ENCODE results near the gene TXNRD1. TPM values are rescaled to one million over a fixed set of nuclear protein-coding genes. Genes with fewer than 3 reads are reported as not detected.

The TXNRD1 gene
- total RNA-seq, 6 experiments from 2014 or later = 40.3 to 153 (median 74.5) TPM

- ATAC-seq (no peak), DNase-seq (no peak)
- 63% methylated on average over 2 of the region's 2 CpGs for WGBS (ENCODE audit: insufficient coverage, low coverage, low lambda C conversion rate, missing lambda C conversion rate)
- Histone ChIP-seq H3K36me3 (no peaks in the 10 kb centered on the region), H3K27me3 (no peaks in the 10 kb centered on the region), H3K4me1 (no peaks in the 10 kb centered on the region), H3K9me3 (no peaks in the 10 kb centered on the region), H3K27ac (no peak overlapping the region), H3K4me3 (no peak overlapping the region)
- intact Hi-C loops (cut with DNase I) = no loop called here
- TF ChIP-seq POLR2A (IDR thresholded peaks at IDR 0.05) (no peak), CTCF (IDR thresholded peaks at IDR 0.05) (no peak)
Observed at GRCh38 chr12:104250366-104251125, 35.0 kb downstream of the TXNRD1 start.

DNA sequence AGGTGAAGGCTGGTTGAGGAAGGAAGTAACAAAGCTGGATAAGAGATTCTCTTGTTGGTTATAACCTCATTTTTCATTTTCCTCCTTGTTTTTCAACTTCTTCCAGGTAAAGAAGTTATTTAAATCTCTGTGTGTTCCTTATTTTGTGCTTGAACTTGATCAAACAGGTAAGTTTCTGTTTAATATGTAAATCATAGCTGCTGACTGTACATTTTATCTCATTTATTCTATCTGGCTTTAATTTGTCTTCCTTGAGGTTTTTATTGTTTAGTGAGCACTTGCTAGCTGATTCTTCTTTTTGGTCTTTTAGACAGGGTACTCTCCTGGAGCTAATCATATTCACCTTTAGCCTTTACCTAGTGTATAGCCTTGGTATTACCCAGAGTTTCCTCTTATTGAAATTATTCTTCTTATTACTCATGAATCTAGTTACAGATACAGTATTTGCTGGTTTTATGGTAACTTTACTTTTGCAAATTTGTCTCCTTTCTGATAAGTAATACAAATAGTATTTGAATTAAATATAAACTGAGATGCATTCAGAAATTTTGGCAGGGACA lies 42.4 kb downstream of the TXNRD1 start:
- Histone ChIP-seq H3K9me3 (no peaks in the 10 kb centered on the region), H3K4me3 (no peak overlapping the region), H3K4me1 (no peaks in the 10 kb centered on the region), H3K36me3 (no peaks in the 10 kb centered on the region), H3K27me3 (no peaks in the 10 kb centered on the region), H3K27ac (no peak overlapping the region)
- no peak for ATAC-seq
- no peak for TF ChIP-seq CTCF (IDR thresholded peaks at IDR 0.05)
- TF ChIP-seq POLR2A (IDR thresholded peaks at IDR 0.05) = no peak
- intact Hi-C loops (cut with DNase I) = no loop called here
- DNase-seq = no peak

DNA sequence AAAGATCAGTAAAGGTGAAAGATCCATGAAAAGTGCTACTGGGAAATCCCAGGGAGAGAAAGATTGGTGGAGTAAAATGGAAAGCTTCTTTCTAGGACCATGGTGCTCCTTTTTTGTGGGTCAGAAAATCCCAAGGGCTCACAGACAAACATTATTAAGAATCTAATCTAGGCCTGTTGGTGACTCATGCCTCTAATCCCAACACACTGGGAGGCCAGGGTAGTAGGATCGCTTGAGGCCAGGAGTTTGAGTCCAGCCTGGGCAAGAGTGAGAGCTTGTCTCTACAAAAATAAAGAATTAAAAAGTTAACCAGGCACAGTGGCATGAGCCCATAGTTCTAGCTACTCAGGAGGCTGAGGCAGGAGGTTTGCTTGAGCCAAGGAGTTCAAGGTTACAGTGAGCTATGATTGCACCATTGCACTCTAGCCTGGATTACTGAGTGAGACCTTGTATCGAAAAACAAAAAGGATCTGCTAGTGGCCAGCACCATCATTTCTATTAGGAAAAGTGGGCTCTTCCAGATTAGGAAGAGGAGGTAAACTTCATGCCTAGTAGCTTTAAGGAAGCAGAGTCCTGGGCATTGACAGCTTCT lies 43.0 kb downstream of the TXNRD1 start:
- Histone ChIP-seq H3K9me3 (no peaks in the 10 kb centered on the region), H3K4me3 (no peak overlapping the region), H3K27me3 (no peaks in the 10 kb centered on the region), H3K36me3 (no peaks in the 10 kb centered on the region), H3K27ac (no peak overlapping the region), H3K4me1 (no peaks in the 10 kb centered on the region)
- intact Hi-C loops (cut with DNase I) = no loop called here
- ATAC-seq (no peak), DNase-seq (no peak)
- TF ChIP-seq POLR2A (IDR thresholded peaks at IDR 0.05) = no peak
- TF ChIP-seq CTCF (IDR thresholded peaks at IDR 0.05) = no peak
- WGBS (ENCODE audit: insufficient coverage, low coverage, low lambda C conversion rate, missing lambda C conversion rate) = 87% methylated on average over 2 of the region's 2 CpGs

- no peak for TF ChIP-seq POLR2A (IDR thresholded peaks at IDR 0.05)
- TF ChIP-seq CTCF (IDR thresholded peaks at IDR 0.05) = no peak
- Histone ChIP-seq H3K9me3 (no peaks in the 10 kb centered on the region), H3K4me1 (no peaks in the 10 kb centered on the region), H3K27me3 (no peaks in the 10 kb centered on the region), H3K36me3 (no peaks in the 10 kb centered on the region), H3K4me3 (no peak overlapping the region), H3K27ac (no peak overlapping the region)
- intact Hi-C loops (cut with DNase I) = no loop called here
- ATAC-seq = no peak
- 74% methylated on average over 4 of the region's 4 CpGs for WGBS (ENCODE audit: insufficient coverage, low coverage, low lambda C conversion rate, missing lambda C conversion rate)
- DNase-seq = no peak
Observed at GRCh38 chr12:104263026-104263425, 47.4 kb downstream of the TXNRD1 start.

Measured in right lobe of liver (tissue), 6 donors.